ENCODE data around the gene SOX1.

Gene SOX1

DNA sequence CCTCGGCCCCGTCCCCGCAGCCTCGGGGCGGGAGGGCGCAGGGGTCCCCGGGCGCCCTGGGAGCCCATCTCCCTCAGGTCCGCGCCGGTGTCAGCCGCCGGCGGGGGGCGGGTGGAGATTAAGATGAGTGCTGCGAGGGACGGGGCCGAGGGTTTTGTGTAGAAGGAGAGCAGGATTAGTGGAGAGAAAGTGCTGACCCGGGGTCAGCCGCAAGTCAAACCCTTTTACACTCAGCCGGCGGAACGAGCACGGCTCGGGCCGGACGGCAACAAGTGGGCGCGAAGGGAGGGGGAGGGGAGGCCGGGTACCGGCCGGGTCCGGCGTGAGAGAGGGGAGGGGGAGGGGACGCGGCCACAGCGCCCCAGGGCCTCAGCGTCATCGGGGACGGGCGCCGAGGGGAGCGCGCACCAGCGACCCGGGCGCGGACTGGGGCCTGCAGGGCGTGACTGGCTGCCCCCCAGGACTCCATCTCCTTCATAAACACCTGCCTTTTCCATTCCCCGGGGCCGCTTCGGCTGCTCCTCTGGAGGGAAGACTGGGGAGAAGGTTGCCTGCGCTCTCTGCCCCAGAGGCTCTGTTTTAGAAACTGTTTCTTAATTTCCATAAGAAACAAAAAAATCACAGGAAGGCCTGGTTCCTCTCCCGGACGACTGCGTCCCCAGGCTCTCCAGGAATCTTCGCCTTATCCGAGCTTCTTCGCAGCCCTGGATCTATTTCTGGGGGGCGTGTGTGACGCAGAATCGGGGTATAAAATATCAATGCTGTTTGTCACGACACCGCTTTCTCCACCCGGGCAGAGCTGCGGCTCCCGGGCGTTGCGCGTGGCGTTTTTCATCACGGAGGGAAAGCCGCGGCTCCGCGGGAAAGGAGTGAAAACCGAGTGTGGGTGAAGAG, 6.5 kb downstream of the SOX1 start:
- no peak for FAIRE-seq

DNA sequence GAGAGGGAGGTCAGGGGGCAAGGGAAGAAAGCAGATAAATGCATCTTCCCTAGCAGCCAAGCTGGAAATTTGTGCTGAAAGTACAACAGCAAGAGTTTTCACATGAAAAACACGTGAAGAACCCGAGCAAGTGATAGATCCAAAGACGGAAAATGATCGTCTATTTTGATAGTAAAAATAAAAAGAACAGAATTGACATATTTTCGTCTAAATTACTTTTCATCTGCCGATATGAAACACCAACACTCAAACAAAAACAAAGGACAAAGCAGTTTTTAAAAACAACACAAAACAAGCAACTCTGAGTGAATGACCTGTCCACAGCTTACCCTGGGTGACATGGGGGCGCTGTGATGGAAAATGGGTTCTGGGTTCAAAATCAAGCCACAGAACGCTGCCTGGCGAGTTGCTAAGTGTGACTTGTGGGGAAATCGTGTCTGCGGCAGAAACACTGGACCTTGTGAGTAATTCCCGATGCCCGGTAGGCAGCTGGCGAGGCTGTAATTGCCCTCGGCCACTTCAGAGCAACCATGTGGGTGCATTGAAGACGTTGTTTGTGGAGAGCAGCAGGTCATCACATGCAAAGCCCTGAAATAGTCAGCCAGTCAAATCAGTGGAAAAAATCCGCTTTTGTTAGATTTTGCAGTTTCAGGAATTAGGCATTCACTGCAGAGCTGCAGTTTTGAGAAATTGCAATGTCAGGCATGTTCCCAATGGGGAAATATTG, 7.4 kb downstream of the SOX1 start:
- FAIRE-seq, result no peak

DNA sequence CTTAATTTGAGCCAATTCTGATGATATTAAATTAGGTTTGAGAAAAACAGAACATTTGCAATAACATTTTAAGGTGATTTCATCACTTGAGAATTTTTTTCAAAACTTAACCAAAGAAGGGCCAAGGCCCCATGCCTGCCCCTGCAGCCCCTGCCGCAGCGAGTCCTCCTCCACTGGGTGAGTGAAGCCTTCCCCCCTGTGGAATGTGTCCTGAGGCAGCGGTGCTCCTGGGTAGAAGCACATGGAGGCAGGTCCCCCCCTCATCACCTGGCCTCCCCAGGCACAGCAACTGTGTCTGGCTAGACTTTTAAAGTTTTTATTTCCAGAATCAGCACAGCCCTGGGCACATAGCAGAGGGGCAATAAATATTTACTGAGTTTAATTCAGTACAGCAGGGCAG, 10.8 kb downstream of the SOX1 start:
- no peak for FAIRE-seq

DNA sequence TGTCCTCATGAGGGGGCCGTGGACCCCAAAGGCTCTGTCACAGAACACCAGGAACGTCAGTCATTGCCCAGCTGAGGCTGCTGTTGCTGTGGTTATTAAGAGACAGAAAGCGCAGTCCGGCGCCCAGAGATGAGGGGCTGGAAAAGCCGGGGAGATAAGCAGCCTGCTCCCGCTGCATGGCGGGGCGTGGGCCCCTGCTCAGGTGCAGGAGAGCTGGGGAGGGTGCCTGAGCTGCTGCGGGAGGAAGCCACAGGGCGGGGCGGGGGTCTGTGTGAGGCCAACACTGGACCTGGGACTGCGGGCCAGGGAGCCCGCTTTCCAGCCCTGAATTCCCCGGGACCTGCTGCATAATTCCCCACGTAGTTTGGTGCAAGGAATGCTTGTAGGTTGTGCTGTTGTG, 11.3 kb downstream of the SOX1 start:
- FAIRE-seq, result no peak

DNA sequence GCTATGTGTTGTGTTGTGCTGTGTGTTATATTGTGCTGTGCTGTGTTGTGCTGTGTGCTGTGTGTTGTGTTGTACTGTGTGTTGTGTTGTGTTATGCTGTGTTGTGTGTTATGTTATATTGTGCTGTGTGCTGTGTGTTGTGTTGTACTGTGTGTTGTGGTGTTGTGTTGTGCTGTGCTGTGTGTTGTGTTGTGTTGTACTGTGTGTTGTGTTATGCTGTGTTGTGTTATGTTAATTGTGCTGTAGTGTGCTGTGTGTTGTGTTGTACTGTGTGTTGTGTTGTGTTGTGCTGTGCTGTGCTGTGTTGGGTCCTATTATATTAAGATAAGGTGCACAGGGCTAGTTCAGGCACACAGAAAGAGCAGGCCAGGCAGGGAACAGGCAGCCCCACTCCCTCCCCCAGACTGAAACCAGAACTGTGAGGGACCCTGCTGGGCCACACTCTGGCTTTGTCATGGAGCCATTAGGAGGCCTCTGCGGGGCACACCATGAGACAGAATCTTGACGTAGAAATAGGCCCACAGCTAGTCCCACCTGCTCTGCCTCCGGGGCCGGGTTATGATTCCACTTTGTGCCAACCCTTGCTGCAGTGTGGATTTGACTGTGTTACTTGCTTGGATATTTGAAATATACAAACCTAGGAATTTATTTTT, 12.1 kb downstream of the SOX1 start:
- no peak for FAIRE-seq

DNA sequence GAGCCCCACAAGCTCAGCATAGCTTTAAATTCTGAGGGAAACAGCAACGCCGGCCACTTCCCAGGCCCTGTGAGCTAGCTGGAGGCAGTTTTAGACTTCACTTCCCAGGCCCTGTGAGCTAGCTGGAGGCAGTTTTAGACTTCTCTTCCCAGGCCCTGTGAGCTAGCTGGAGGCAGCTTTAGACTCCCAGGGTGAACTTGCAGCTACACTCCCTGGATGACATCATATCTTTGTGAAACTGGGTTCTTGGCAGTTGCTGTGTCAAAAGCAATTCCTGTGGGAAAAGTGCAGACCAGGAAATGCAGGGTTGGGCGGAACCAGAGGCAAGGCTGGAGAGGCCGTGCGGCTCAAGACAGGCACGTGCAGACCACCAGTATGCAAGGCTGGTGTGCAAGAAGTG, 12.7 kb downstream of the SOX1 start:
- no peak for FAIRE-seq

DNA sequence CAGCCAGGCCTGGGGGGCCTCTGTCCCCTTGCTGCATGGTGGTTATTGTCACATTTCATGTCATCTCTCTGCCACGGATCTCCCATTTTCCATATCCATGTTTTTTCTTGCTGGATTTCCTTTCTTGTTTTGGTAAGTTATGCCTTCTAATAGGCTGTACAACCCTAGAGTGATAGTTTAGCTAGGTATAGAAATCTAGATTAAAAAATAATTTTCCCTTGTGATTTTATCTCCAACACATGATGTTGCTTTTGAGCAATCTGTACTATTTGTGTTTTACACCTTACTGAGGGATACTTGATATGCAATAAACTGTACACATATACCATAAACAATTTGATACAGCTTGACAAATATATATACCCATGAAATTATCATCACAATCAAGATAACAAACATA, 17.0 kb downstream of the SOX1 start:
- FAIRE-seq, result no peak

DNA sequence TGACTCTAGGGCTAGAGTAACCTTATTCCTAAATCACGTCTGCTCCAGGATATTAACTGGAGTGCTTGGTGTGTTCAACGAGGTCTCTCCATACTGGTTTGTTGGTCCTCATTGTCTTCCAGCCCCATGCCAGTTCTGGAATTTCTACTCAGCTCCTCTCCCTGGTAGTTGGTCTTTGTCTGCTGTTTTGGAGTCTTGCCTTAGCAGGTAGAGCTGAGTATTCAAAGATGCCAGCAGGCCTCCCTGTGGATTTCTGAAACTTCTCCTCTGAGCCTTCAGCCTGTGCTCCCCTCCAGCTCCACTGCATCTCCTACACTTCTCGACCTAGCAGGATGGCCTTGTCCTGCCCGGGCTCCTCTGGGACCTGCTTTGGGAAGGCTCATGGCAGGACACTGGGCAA, 25.5 kb downstream of the SOX1 start:
- no peak for FAIRE-seq

DNA sequence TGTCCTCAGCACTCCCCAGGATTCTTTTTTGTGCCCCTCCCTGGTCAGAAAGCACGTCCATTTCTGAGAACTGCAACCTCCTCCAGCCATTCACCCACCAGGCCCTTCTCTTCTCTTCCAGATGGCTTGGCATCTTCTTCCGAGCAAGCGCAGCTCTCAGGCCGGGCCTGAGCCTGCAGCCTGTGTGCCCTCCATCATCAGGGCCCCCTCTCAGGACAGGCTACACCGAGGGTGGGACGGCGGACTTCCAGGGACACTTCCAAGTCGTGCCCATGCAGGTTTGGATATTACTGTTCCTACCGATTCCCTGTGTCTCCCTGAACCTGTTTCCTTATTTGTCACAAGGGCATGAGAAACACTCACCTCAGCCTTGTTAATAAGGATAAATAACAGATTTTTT, 28.4 kb downstream of the SOX1 start:
- FAIRE-seq, result no peak

DNA sequence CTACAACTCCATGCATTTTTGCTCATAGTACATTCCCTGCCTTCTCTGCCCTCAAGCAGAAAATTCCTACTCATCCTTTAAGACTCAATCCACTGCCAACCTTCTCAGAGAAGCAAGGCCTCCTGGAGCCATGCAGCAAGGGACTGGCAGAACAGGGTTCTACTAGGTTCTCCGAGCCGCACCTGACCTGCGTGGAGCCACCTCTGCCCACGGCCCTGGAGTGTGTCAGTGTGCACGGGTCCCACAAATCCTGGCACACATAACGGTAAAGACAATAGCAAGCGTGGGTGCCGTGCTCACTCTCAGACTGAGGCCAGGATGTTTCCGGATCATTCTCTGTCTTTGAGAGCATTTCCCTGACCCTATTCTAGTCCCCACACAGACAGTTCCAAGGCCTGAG, 30.0 kb downstream of the SOX1 start:
- FAIRE-seq, result no peak

DNA sequence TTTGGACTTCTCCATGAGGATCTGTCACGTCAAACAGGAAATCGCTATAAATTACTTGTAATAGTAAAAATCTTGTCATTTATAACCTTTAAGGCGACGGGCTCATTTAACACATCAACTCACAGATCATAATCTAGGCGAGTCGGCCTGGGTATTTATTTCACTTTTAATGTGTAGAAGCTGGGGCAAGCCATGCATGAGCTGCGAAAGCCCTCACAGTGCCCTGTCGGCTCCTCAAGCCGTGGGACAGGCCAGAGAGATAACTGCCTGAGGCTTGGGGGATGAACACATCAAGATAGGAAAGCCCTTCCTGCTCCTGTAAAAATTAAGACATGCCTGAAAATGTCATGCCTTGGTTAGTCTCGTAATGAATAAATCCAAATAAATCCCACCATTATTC, 30.8 kb downstream of the SOX1 start:
- FAIRE-seq, result no peak

DNA sequence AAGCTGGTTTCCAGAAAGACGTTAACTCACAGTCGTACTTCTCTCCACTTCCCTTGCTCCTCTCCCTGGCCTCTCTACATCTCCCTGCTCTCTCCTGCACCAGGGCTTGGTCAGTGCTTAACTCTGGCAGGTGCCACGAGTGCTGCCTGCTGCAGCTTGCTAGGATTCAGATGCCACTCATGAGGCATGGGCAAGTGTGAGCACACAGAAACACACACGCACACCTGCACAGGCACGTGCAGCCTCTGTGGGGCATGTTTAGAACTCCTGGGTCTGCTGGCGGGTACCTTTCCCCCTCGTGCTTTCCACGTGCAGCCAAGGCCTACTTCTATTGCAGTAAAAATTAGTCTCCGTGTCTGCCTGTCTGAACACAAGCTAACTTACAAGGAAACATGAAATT, 31.8 kb downstream of the SOX1 start:
- no peak for FAIRE-seq

DNA sequence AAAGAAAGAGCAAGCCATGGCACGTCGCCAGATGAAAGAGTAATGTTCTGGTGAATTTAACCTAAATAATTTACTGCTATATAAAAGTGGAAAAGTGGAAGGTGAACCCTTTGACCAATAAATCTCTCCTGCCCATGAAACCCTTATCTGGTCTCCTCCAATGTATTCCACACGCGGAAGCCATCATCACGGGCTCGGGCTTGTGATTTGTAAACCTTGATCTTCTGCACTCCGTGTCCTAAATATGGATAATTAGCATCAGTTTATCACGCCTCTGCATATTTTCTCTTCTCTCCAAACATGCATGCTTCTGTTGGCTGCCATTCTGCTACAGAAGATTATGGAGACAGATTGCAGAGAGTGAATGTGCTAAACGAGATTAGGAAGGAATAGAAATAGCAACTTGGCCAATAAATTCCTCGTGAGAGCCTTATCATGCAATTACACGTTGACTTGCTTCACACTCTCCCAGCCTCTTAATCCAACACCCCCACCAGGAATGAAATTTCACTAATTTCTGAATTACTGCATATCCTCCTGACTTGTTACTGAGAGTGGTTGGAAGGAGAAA, 34.5 kb downstream of the SOX1 start:
- FAIRE-seq, result no peak

DNA sequence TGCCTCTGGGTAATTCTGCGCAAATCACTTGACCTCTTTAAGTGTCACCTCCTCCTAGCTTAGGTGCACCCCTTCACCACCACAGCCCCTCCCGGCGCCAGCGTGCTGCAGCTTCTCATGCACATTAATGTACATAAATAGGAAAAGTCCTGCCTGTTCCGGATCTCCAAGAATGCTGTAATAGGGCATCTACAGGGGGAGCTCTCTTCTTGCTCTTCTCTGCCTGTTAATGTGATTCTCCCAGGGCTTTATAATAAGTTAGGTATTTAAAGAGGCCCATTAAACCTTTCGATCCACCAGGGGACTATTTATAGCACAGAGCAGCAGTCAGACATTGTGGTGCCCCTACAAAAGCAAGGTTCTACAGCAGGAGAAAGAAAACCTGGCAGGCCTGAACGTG, 35.3 kb downstream of the SOX1 start:
- FAIRE-seq, result no peak

DNA sequence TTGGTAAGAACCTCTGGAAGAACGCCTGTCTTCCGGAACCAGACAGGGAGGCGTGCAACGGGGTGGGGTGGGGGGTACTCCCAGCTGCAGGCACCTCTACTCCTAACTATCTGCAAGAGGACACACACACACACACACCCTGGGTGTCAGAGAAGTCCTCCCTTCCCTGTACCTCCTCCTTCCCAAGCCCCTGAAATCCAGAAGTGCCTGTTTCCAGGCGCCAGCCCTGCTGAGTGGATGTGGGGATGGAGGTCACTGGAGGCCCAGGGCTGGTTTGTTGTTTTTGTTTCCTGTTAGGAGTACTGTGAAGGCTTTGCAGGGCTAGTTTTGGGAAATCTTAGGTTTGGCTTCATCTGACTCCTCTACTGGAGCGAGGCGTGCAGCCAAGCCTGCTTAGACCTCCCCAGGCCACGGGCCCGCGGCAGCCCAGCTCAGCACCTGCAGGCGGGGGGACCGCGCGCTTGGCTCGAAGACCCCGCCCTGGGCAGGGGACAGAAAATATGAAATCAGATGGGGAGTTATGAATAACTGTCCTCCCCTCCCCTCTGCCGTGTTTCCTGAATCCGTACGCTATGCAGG, 36.4 kb downstream of the SOX1 start:
- no peak for FAIRE-seq

DNA sequence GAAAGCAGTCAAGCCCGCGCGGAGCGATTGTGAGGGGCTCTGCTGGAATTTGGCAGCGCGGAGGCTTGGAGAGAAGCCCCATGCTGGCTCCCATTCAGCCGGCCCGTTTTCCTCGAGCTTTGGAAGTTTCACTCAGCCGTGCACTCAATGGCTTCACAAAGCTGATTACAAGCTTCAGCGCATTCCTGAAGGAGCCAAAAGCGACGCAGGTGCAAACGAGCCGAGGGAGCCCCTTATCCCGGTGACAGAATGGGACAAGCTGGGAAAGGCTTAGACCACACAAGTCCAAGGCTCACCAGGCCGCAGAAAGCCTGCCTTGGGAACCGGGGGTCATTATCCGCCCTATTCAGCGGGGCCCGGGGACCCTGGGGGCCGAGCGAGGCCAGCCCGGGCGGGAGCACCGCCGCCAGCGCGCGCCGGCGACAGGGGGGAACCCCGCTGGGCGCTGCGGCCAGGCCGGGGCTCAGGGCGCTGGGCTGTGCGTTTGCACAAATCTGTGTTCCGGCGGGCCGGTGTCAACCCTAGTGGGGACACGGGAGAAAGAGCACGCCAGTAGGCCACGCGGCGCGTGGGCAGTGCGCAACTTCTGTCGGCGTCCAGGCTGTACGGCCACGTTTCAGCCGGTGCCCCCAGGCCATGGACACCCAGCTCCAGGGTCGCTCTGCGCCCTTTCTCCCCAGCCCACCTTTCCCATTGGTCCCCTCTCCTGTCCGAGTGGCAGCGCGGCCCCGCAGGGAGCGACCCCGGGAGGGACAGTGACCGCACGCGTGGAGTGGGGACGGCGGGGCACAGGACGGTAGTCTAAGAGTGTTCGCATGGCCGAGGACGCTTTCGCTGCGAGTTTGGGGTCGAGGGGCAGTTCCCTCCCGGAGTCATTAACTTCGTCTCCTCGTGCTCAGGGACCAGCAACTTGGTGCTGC, 37.3 kb downstream of the SOX1 start:
- no peak for FAIRE-seq

DNA sequence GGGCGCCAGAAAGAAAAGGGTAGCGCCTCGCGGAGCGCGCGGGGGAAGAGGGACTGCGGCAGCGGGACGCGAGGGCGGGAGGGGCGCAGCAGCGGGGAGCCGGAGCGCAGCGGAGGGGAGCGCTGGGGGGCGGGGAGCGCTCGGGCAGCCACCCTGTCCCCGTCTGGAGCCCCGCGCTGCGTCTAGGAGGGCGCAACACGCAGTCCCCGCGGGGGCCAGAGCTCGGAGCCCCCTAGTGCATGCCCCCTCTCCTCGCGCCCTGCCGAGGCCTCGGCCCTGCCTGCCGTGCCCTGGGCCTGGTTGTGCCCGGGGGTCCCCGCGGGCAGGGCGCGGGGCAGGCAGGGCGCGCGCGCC, 37.9 kb downstream of the SOX1 start:
- FAIRE-seq, result no peak

DNA sequence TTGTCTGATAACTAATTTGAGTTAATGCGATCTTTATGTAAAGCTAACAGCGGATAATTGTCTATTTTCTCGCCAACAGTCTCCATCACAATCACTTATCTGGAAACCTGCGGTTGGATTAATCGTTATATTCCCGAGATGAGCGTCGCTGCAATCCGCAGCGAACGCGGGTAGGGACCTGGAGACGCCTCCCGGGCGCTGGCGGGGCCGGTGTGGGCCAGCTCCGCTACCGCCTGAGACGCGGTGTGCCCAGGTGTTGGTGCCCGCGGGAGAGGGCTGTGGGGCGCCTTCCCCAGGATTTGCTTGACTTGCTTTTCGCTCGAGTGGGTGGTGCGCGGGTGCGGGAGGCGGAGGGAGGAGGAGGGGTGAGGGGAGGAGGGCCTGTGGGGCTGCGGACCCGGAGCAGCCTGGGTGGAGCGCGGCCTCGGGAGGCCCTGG, 38.3 kb downstream of the SOX1 start:
- FAIRE-seq, result no peak

DNA sequence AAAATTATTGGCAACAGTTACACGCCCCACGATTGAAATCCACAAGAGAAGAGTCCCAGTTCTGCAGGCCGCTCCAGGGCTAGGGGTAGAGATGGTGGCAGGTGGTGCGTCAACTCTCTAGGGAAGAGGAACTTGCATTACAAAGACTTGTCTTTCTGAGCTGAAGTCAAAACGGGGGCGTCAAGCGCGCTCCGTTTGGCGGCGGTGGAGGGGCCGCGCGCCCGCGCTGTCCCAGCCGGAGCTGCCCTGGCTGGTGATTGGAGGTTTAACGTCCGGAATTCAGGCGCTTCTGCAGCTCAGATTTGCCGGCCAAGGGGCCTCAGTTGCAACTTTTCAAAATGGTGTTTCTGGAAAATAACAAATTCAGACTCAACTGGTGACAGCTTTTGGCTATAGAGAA, 38.9 kb downstream of the SOX1 start:
- FAIRE-seq, result no peak

DNA sequence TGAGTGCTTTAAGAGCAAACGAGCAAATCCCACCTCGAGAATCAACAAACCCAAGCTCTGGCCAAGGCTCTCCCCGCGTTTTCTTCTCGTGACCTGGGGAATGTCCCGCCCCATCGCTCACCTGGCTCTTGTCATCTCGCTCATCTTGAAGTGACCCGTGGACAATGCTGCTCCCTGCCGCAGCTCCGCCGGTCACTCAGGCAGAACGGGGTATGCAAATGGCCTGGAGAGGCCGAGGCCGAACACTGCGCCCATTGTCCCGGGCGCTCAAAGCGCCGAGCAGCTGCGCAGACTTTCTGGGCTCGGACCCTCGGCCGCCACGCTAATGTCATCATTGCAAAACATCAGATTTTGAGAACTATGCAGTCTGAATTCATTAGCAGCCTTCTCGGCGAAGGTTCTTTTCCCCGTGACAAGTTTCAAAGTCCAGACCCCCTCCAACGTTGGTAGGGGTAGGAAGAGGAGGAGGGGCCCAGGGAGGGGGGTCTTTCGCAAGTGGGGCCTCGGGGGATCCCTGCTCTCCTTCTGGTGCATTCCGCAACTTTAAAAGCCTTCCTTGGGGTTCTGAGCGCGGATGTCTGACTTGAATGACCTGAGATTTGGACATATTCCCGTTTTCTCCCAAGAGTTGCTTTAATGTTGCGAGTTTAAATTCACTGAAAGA, 39.7 kb downstream of the SOX1 start:
- no peak for FAIRE-seq

DNA sequence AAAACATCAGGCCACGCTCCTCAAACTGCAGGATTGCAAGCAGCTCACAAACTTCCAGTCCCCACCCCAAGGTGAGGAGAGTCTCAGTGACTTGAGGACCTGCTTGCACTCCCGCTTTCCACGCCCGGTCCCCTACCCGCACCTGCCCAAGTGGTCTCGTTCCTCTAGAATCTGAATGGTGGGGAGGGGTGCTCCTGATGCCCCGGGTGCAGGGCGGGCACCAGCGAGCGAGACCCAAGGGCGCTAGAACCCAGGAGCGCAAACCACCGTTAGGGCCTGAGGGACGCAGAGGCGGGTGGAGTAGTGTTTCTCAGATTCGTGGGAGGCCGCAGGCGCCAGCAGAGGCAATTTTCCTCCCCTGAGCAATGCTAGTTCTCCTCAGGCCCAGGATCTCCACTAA, 40.3 kb downstream of the SOX1 start:
- FAIRE-seq, result no peak
